ENCODE results near the gene AGBL1. TPM values are rescaled to one million over a fixed set of nuclear protein-coding genes. Genes with fewer than 3 reads are reported as not detected.

Gene AGBL1
- total and polyA plus RNA-seq, 8 donors, result under 0.01 to 0.18 TPM; not detected in 6

GRCh38 chr15:86213420-86213819, 133.7 kb downstream of the AGBL1 start:
- no peak overlapping the region for H3K27ac ChIP-seq
- 51 to 64% (median 57%) methylated on average over 3 of the region's 3 CpGs for WGBS, 5 donors
- intact Hi-C loops (cut with DNase I; ENCODE audit: low total_unique reads), result no loop called here
- H3K4me3 ChIP-seq, result no peak overlapping the region
- H3K36me3 ChIP-seq, result no peaks in the 10 kb centered on the region
- peaks cover 0 to 6% (median 0%) of the 10 kb centered on the region in 3 donors for H3K27me3 ChIP-seq
- no peaks in the 10 kb centered on the region for H3K4me1 ChIP-seq
- no peak for TF ChIP-seq POLR2AphosphoS5 (IDR thresholded peaks at IDR 0.05)
- no peak for TF ChIP-seq EP300 (IDR thresholded peaks at IDR 0.05)
- TF ChIP-seq POLR2A (IDR thresholded peaks at IDR 0.05), result no peak
- TF ChIP-seq CTCF (IDR thresholded peaks at IDR 0.05), result no peak
- DNase-seq, result no peak
- H3K9me3 ChIP-seq, result peaks cover 4 to 27% (median 23%) of the 10 kb centered on the region in 4 donors

GRCh38 chr15:86213888-86214287, 134.2 kb downstream of the AGBL1 start:
- Histone ChIP-seq H3K9me3 (peaks cover 4 to 31% (median 23%) of the 10 kb centered on the region in 4 donors), H3K27me3 (peaks cover 0 to 6% (median 0%) of the 10 kb centered on the region in 3 donors), H3K27ac (no peak overlapping the region), H3K36me3 (no peaks in the 10 kb centered on the region), H3K4me3 (no peak overlapping the region), H3K4me1 (no peaks in the 10 kb centered on the region)
- WGBS, 5 donors, result 62 to 77% (median 63%) methylated on average over 2 of the region's 2 CpGs
- intact Hi-C loops (cut with DNase I; ENCODE audit: low total_unique reads), result no loop called here
- TF ChIP-seq POLR2A (IDR thresholded peaks at IDR 0.05) (no peak), CTCF (IDR thresholded peaks at IDR 0.05) (no peak), EP300 (IDR thresholded peaks at IDR 0.05) (no peak), POLR2AphosphoS5 (IDR thresholded peaks at IDR 0.05) (no peak)
- DNase-seq, result no peak

GRCh38 chr15:86221119-86221518, 141.4 kb downstream of the AGBL1 start:
- H3K36me3 ChIP-seq, result no peaks in the 10 kb centered on the region
- H3K9me3 ChIP-seq, result peaks cover 4 to 19% (median 12%) of the 10 kb centered on the region in 4 donors
- TF ChIP-seq EP300 (IDR thresholded peaks at IDR 0.05) (no peak), POLR2A (IDR thresholded peaks at IDR 0.05) (no peak), CTCF (IDR thresholded peaks at IDR 0.05) (no peak), POLR2AphosphoS5 (IDR thresholded peaks at IDR 0.05) (no peak)
- intact Hi-C loops (cut with DNase I; ENCODE audit: low total_unique reads), result no loop called here
- H3K27me3 ChIP-seq, result no peaks in the 10 kb centered on the region
- no peak overlapping the region for H3K4me3 ChIP-seq
- DNase-seq, result no peak
- no peak overlapping the region for H3K27ac ChIP-seq
- WGBS, 5 donors, result 79 to 90% (median 83%) methylated on average over 3 of the region's 3 CpGs
- no peaks in the 10 kb centered on the region for H3K4me1 ChIP-seq

- intact Hi-C loops (cut with DNase I; ENCODE audit: low total_unique reads), result no loop called here
- Histone ChIP-seq H3K9me3 (no peaks in the 10 kb centered on the region), H3K27ac (no peak overlapping the region), H3K4me3 (no peak overlapping the region), H3K27me3 (peaks cover 0 to 28% (median 6%) of the 10 kb centered on the region in 3 donors), H3K4me1 (peaks cover 0 to 11% (median 5%) of the 10 kb centered on the region in 4 donors), H3K36me3 (no peaks in the 10 kb centered on the region)
- TF ChIP-seq EP300 (IDR thresholded peaks at IDR 0.05), result no peak
- DNase-seq, result no peak
- WGBS, 5 donors, result 51 to 67% (median 55%) methylated on average over 2 of the region's 2 CpGs
Measured at GRCh38 chr15:86229306-86229705, 149.6 kb downstream of the AGBL1 start.

- TF ChIP-seq CTCF (IDR thresholded peaks at IDR 0.05) (no peak), POLR2A (IDR thresholded peaks at IDR 0.05) (no peak), EP300 (IDR thresholded peaks at IDR 0.05) (no peak), POLR2AphosphoS5 (IDR thresholded peaks at IDR 0.05) (no peak)
- intact Hi-C loops (cut with DNase I; ENCODE audit: low total_unique reads), result no loop called here
- peaks cover 0 to 11% (median 5%) of the 10 kb centered on the region in 4 donors for H3K4me1 ChIP-seq
- no peaks in the 10 kb centered on the region for H3K9me3 ChIP-seq
- peaks cover 0 to 28% (median 6%) of the 10 kb centered on the region in 3 donors for H3K27me3 ChIP-seq
- peak in 1 of 2 donors; percentile 70 for DNase-seq
- WGBS, 5 donors, result 9 to 26% (median 20%) methylated on average over 6 of the region's 6 CpGs
- H3K4me3 ChIP-seq, result no peak overlapping the region
- no peaks in the 10 kb centered on the region for H3K36me3 ChIP-seq
- H3K27ac ChIP-seq, result no peak overlapping the region
Measured at GRCh38 chr15:86229936-86230335, 150.3 kb downstream of the AGBL1 start.
